CD4-positive, alpha-beta T cell treated with Interferon gamma for 1 hour (primary cell): Measurements from ENCODE around the gene CD99.
"Not testable (repeated sequence)": the region's sequence is repeated elsewhere in the genome, so short reads cannot be mapped to it uniquely, and the experiment has no call there.

ENCODE experiments used
- DNase-seq: peaks from one replicate; pipeline ENCODE4 v3.0.0-alpha.2; 2020

CD99 gene

GRCh38 chrX:2690856-2691542 is at the start of gene CD99:
TSS of gene CD99 (plus strand) at chrX:2691295. CDS start at chrX:2691361, 66 bp downstream.
- DNase-seq = peak; percentile 93

GRCh38 chrX:2642146-2642545 is 48.9 kb upstream of the CD99 start:
- DNase-seq = no peak

- no peak for DNase-seq
Measured at GRCh38 chrX:2642791-2643190, 48.3 kb upstream of the CD99 start.

GRCh38 chrX:2643880-2644279 is 47.2 kb upstream of the CD99 start:
- DNase-seq = no peak

GRCh38 chrX:2645563-2645962 is 45.5 kb upstream of the CD99 start:
- DNase-seq = no peak

- no peak for DNase-seq
Measured at GRCh38 chrX:2647627-2648026, 43.5 kb upstream of the CD99 start.

- DNase-seq = no peak
Measured at GRCh38 chrX:2650037-2650436, 41.1 kb upstream of the CD99 start.

- no peak for DNase-seq
Measured at GRCh38 chrX:2650865-2651264, 40.2 kb upstream of the CD99 start.

- DNase-seq = no peak
Measured at GRCh38 chrX:2652106-2652505, 39.0 kb upstream of the CD99 start.

- DNase-seq = no peak
Measured at GRCh38 chrX:2654436-2655340, 36.4 kb upstream of the CD99 start.

GRCh38 chrX:2656257-2656836 is 34.7 kb upstream of the CD99 start:
- no peak for DNase-seq

- no peak for DNase-seq
Measured at GRCh38 chrX:2657532-2658113, 33.5 kb upstream of the CD99 start.

- DNase-seq = no peak
Measured at GRCh38 chrX:2658585-2659292, 32.4 kb upstream of the CD99 start.

- DNase-seq = no peak
Measured at GRCh38 chrX:2662586-2662985, 28.5 kb upstream of the CD99 start.

- DNase-seq = no peak
Measured at GRCh38 chrX:2664502-2664901, 26.6 kb upstream of the CD99 start.

- DNase-seq = no peak
Measured at GRCh38 chrX:2665387-2666304, 25.4 kb upstream of the CD99 start.

GRCh38 chrX:2666491-2666890 is 24.6 kb upstream of the CD99 start:
- no peak for DNase-seq

GRCh38 chrX:2670978-2671377 is 20.1 kb upstream of the CD99 start:
- DNase-seq = no peak

- no peak for DNase-seq
Measured at GRCh38 chrX:2672084-2672483, 19.0 kb upstream of the CD99 start.

- DNase-seq = no peak
Measured at GRCh38 chrX:2673611-2674010, 17.5 kb upstream of the CD99 start.

- DNase-seq = not testable (repeated sequence)
Measured at GRCh38 chrX:2675657-2676200, 15.4 kb upstream of the CD99 start.
